ENCODE data around the gene KRTAP10-6.

DNA sequence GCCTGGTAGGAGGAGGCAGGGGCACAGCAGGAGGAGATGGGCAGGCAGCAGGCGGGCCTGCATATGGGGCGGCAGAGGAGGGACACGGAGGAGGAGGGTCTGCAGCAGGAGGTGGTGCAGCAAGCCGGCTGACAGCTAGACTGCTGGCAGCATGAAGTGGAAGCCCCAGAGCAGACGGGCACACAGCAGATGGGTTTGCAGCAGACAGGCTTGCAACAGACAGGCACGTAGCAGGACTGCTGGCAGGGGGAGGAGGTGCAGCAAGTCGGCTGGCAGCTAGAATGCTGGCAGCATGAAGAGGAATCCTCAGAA, 12.5 kb downstream of the KRTAP10-6 start:
- TF ChIP-seq GATA2 (IDR thresholded peaks at IDR 0.05; ENCODE audit: low read depth, low read length), result no peak
- TF ChIP-seq GATA3 (IDR thresholded peaks at IDR 0.05; ENCODE audit: low read depth, low read length), result no peak

Measured in SH-SY5Y (cell line).